ENCODE measurements around the gene ARPIN.

The ARPIN gene

GRCh38 chr15:89900849-89901248 is 11.9 kb downstream of the ARPIN start:
- no peaks in the 10 kb centered on the region for H3K27me3 ChIP-seq
- no peaks in the 10 kb centered on the region for H3K9me3 ChIP-seq
- no peak for DNase-seq
- H3K4me1 ChIP-seq, result no peaks in the 10 kb centered on the region
- H3K4me3 ChIP-seq, result no peak overlapping the region
- TF ChIP-seq CTCF (IDR thresholded peaks at IDR 0.05), result no peak
- H3K36me3 ChIP-seq, result peaks cover 33 to 52% (median 38%) of the 10 kb centered on the region in 3 donors
- intact Hi-C loops (cut with DNase I; ENCODE audit: low total_unique reads), result loop anchor here (5.0 kb wide), 1 partner anchor 171 kb away; no protein-coding TSS in a partner anchor
- H3K27ac ChIP-seq, result no peak overlapping the region

- H3K27me3 ChIP-seq, result no peaks in the 10 kb centered on the region
- no peak overlapping the region for H3K4me3 ChIP-seq
- TF ChIP-seq CTCF (IDR thresholded peaks at IDR 0.05), result no peak
- intact Hi-C loops (cut with DNase I; ENCODE audit: low total_unique reads), result loop anchor here (5.0 kb wide), 2 partner anchors 172 to 192 kb away; no protein-coding TSS in a partner anchor
- H3K36me3 ChIP-seq, result peaks cover 33 to 50% (median 38%) of the 10 kb centered on the region in 3 donors
- no peak for DNase-seq
- no peaks in the 10 kb centered on the region for H3K4me1 ChIP-seq
- H3K27ac ChIP-seq, result no peak overlapping the region
- H3K9me3 ChIP-seq, result no peaks in the 10 kb centered on the region
These were observed 12.7 kb downstream of the ARPIN start for GRCh38 chr15:89899951-89900567.

- peaks cover 33 to 45% (median 35%) of the 10 kb centered on the region in 3 donors for H3K36me3 ChIP-seq
- no peaks in the 10 kb centered on the region for H3K9me3 ChIP-seq
- H3K4me1 ChIP-seq, result no peaks in the 10 kb centered on the region
- H3K27ac ChIP-seq, result no peak overlapping the region
- DNase-seq, result no peak
- intact Hi-C loops (cut with DNase I; ENCODE audit: low total_unique reads), result loop anchor here (5.0 kb wide), 1 partner anchor 193 kb away; no protein-coding TSS in a partner anchor
- TF ChIP-seq CTCF (IDR thresholded peaks at IDR 0.05), result no peak
- no peak overlapping the region for H3K4me3 ChIP-seq
- H3K27me3 ChIP-seq, result no peaks in the 10 kb centered on the region
These were observed 13.3 kb downstream of the ARPIN start for GRCh38 chr15:89899295-89899945.

- no peaks in the 10 kb centered on the region for H3K4me1 ChIP-seq
- H3K4me3 ChIP-seq, result no peak overlapping the region
- DNase-seq, result no peak
- H3K27ac ChIP-seq, result no peak overlapping the region
- TF ChIP-seq CTCF (IDR thresholded peaks at IDR 0.05), result peak; percentile 26 to 35
- no peaks in the 10 kb centered on the region for H3K9me3 ChIP-seq
- intact Hi-C loops (cut with DNase I; ENCODE audit: low total_unique reads), result loop anchor here (5.0 kb wide), 1 partner anchor 194 kb away; no protein-coding TSS in a partner anchor
- no peaks in the 10 kb centered on the region for H3K27me3 ChIP-seq
- peaks cover 28 to 38% (median 29%) of the 10 kb centered on the region in 3 donors for H3K36me3 ChIP-seq
These were observed 14.0 kb downstream of the ARPIN start for GRCh38 chr15:89898614-89899294.

- H3K4me3 ChIP-seq, result no peak overlapping the region
- no peak for TF ChIP-seq CTCF (IDR thresholded peaks at IDR 0.05)
- no peaks in the 10 kb centered on the region for H3K9me3 ChIP-seq
- no peak for DNase-seq
- no peaks in the 10 kb centered on the region for H3K27me3 ChIP-seq
- intact Hi-C loops (cut with DNase I; ENCODE audit: low total_unique reads), result loop anchor here (5.0 kb wide), 1 partner anchor 194 kb away; no protein-coding TSS in a partner anchor
- H3K36me3 ChIP-seq, result peaks cover 22 to 32% (median 25%) of the 10 kb centered on the region in 3 donors
- peaks cover 0 to 2% (median under 1%) of the 10 kb centered on the region in 4 donors for H3K4me1 ChIP-seq
- H3K27ac ChIP-seq, result no peak overlapping the region
These were observed 14.6 kb downstream of the ARPIN start for GRCh38 chr15:89898146-89898545.

Data from tibial artery (tissue), 4 donors.